Ureter (tissue), 1 donor: ENCODE data around the gene MTA1. TPM values are rescaled to one million over a fixed set of nuclear protein-coding genes. Genes with fewer than 3 reads are reported as not detected.

Experiments
- DNase-seq: peaks from one replicate; pipeline ENCODE4 v3.0.0-alpha.2; 2020; ENCODE audit warnings: low spot score
- total RNA-seq: library from RNA; stranded (reverse); gene quantifications from one replicate; pipeline ENCODE4 v1.2.4, GENCODE V29; 2023
- donor health status: DM: yes; HTN: yes; CAD: no.

The MTA1 gene
- total RNA-seq, 1 donor from 2014 or later = 169 TPM

- no peak for DNase-seq
Observed at GRCh38 chr14:105422695-105423487, 3.3 kb downstream of the MTA1 start.

- no peak for DNase-seq
Observed at GRCh38 chr14:105423488-105424195, 4.0 kb downstream of the MTA1 start.

GRCh38 chr14:105424861-105425260 is 5.2 kb downstream of the MTA1 start:
- DNase-seq = no peak

- DNase-seq = no peak
Observed at GRCh38 chr14:105425823-105426247, 6.2 kb downstream of the MTA1 start.

GRCh38 chr14:105426416-105427130 is 6.9 kb downstream of the MTA1 start:
- DNase-seq = no peak

GRCh38 chr14:105427412-105427811 is 7.8 kb downstream of the MTA1 start:
- no peak for DNase-seq

- no peak for DNase-seq
Observed at GRCh38 chr14:105427936-105428485, 8.4 kb downstream of the MTA1 start.

GRCh38 chr14:105430042-105430441 is 10.4 kb downstream of the MTA1 start:
- no peak for DNase-seq

- DNase-seq = no peak
Observed at GRCh38 chr14:105430565-105430964, 10.9 kb downstream of the MTA1 start.

- no peak for DNase-seq
Observed at GRCh38 chr14:105431256-105431655, 11.6 kb downstream of the MTA1 start.

- no peak for DNase-seq
Observed at GRCh38 chr14:105432657-105433056, 13.0 kb downstream of the MTA1 start.

- DNase-seq = no peak
Observed at GRCh38 chr14:105433161-105433605, 13.6 kb downstream of the MTA1 start.

GRCh38 chr14:105436402-105436801 is 16.8 kb downstream of the MTA1 start:
- DNase-seq = no peak

- no peak for DNase-seq
Observed at GRCh38 chr14:105436891-105437722, 17.5 kb downstream of the MTA1 start.

GRCh38 chr14:105437723-105438500 is 18.3 kb downstream of the MTA1 start:
- DNase-seq = no peak

- no peak for DNase-seq
Observed at GRCh38 chr14:105439179-105439578, 19.6 kb downstream of the MTA1 start.

- no peak for DNase-seq
Observed at GRCh38 chr14:105439710-105440553, 20.3 kb downstream of the MTA1 start.

GRCh38 chr14:105440554-105440900 is 20.9 kb downstream of the MTA1 start:
- no peak for DNase-seq

- DNase-seq = no peak
Observed at GRCh38 chr14:105440992-105441391, 21.4 kb downstream of the MTA1 start.

GRCh38 chr14:105442125-105442524 is 22.5 kb downstream of the MTA1 start:
- no peak for DNase-seq
